ENCODE measurements around the gene ABCC5. TPM values are rescaled to one million over a fixed set of nuclear protein-coding genes. Genes with fewer than 3 reads are reported as not detected.

ABCC5 gene
- total RNA-seq, 1 experiment from 2014 or later: 37.6 TPM

DNA sequence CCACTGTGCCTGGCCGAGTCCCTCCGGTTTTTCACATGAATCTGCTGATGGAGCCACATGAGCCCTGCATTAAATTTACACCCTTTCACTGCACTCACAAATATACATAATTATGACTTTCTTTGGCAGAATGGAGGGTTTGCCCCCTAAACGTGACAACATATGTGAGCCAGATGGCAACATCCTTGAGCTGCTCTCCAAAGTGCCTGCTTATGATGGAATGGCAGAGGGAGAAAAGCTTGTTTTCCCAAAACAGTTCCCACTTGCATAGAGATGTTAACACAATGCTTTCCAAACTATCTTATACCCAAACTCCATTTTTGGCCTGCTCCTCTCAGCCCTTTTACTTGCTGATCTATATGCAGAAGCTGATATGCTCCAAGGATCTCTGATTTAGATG lies 54.9 kb downstream of the ABCC5 start:
- H2BK15ac ChIP-seq (ENCODE audit: low read depth, low read length): no peak overlapping the region
- H3K79me1 ChIP-seq (ENCODE audit: insufficient read depth, low read depth, low read length, poor library complexity, severe bottlenecking): no peaks in the 10 kb centered on the region
- no peak overlapping the region for H3T11ph ChIP-seq (ENCODE audit: low read length)
- H2BK120ac ChIP-seq (ENCODE audit: low read depth, low read length, poor library complexity, severe bottlenecking): no peak overlapping the region
- no peak overlapping the region for H3K18ac ChIP-seq (ENCODE audit: insufficient read length, low read depth, low read length)
- H3K4me2 ChIP-seq (ENCODE audit: insufficient read depth, insufficient read length, low read length): no peak overlapping the region
- Mint-ChIP-seq H3K27me3 (ENCODE audit: low read depth) (no peaks in the 10 kb centered on the region), H3K36me3 (ENCODE audit: insufficient read depth in 1 of 3, low read depth in 3 of 3) (peaks cover 14 to 58% (median 40%) of the 10 kb centered on the region in 3 experiments; a peak in 6 of 7 replicates), H3K4me3 (no peak overlapping the region), H3K4me1 (no peaks in the 10 kb centered on the region; a peak in 1 of 4 replicates), H3K27ac (0 out of 7 replicates have a peak overlapping the region, but pooled peaks of 1 of the 3 experiments have one; percentile 5), H3K9me3 (no peaks in the 10 kb centered on the region)
- no peaks in the 10 kb centered on the region for H3K9me3 ChIP-seq (ENCODE audit: control insufficient read depth, low read depth, low read length)
- no peak overlapping the region for H3K9ac ChIP-seq (ENCODE audit: extremely low read depth, insufficient read length, low read length)
- no peak overlapping the region for H4K5ac ChIP-seq (ENCODE audit: insufficient read length, low read depth, low read length)
- no peak overlapping the region for H4K91ac ChIP-seq (ENCODE audit: insufficient read length, low read depth, low read length)
- H3K27ac ChIP-seq (ENCODE audit: insufficient read length, low read depth, low read length): no peak overlapping the region
- H3K79me2 ChIP-seq (ENCODE audit: insufficient read depth, low read length): no peaks in the 10 kb centered on the region
- H3K23me2 ChIP-seq (ENCODE audit: insufficient read length, low read depth, low read length, poor library complexity, severe bottlenecking): no peaks in the 10 kb centered on the region
- H3K4ac ChIP-seq (ENCODE audit: low read depth, low read length): no peak overlapping the region
- TF ChIP-seq, protein P1, sequence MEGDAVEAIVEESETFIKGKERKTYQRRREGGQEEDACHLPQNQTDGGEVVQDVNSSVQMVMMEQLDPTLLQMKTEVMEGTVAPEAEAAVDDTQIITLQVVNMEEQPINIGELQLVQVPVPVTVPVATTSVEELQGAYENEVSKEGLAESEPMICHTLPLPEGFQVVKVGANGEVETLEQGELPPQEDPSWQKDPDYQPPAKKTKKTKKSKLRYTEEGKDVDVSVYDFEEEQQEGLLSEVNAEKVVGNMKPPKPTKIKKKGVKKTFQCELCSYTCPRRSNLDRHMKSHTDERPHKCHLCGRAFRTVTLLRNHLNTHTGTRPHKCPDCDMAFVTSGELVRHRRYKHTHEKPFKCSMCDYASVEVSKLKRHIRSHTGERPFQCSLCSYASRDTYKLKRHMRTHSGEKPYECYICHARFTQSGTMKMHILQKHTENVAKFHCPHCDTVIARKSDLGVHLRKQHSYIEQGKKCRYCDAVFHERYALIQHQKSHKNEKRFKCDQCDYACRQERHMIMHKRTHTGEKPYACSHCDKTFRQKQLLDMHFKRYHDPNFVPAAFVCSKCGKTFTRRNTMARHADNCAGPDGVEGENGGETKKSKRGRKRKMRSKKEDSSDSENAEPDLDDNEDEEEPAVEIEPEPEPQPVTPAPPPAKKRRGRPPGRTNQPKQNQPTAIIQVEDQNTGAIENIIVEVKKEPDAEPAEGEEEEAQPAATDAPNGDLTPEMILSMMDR (conservative IDR thresholded peaks at IDR 0.05): no peak
- H2BK12ac ChIP-seq (ENCODE audit: insufficient read length, low read depth, low read length): no peak overlapping the region
- WGBS (ENCODE audit: extremely low coverage, insufficient read length, low lambda C conversion rate): no CpG with 5 or more reads among the region's 3 CpGs
- H2AK5ac ChIP-seq (ENCODE audit: insufficient read length, low read length): no peak overlapping the region
- H3K4me1 ChIP-seq (ENCODE audit: insufficient read depth, low read length): no peaks in the 10 kb centered on the region
- no peak overlapping the region for H3K23ac ChIP-seq (ENCODE audit: insufficient read length, low read depth, low read length)
- no peak overlapping the region for H3K56ac ChIP-seq (ENCODE audit: insufficient read length, low read depth, low read length)
- DNase-seq: no peak
- H3K14ac ChIP-seq (ENCODE audit: insufficient read depth, low read length): no peak overlapping the region
- no peak overlapping the region for H4K8ac ChIP-seq (replicated peaks; ENCODE audit: insufficient read length, low read depth, low read length)
- no peak overlapping the region for H2BK20ac ChIP-seq (ENCODE audit: low read depth, low read length, poor library complexity, severe bottlenecking)
- no peak overlapping the region for H2AFZ ChIP-seq (ENCODE audit: low read length)
- H3K27me3 ChIP-seq (ENCODE audit: insufficient read depth, low read length): no peaks in the 10 kb centered on the region
- H4K20me1 ChIP-seq (ENCODE audit: control insufficient read depth, insufficient read depth, insufficient read length): no peaks in the 10 kb centered on the region
- H2BK5ac ChIP-seq (ENCODE audit: insufficient read length, low read length): no peak overlapping the region
